ENCODE data around the gene PRKAA1.
"Not testable (repeated sequence)": the region's sequence is repeated elsewhere in the genome, so short reads cannot be mapped to it uniquely, and the experiment has no call there.

DNA sequence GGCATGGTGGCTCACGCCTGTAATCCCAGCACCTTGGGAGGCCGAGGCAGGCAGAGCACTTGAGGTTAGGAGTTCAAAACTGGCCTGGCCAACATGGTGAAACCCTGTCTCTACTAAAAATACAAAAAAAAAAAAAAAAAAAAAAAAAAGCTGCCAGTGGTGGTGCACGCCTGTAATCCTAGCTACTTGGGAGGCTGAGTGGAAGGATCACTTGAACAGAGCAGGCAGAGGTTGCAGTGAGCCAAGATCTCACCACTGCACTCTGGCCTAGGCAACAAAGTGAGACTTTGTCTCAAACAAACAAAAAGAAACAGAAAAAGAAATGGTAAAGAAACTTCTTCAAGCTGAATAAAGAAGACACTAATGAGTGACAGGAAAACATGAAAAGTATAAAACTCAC lies 11.5 kb downstream of the PRKAA1 start:
- TF ChIP-seq POLR2AphosphoS5 (IDR thresholded peaks at IDR 0.05; ENCODE audit: borderline replicate concordance, low read depth, low read length); EZH2 (IDR thresholded peaks at IDR 0.05); FOXP2 (optimal IDR thresholded peaks at IDR 0.05; ENCODE audit: control extremely low read depth, extremely low read length, insufficient read depth): not testable (repeated sequence)
